Astrocyte of the cerebellum (primary cell): ENCODE results near the gene AOPEP.

ENCODE experiments used
- DNase-seq: peaks from one replicate; pipeline ENCODE4 v3.0.0-alpha.2; 2011; ENCODE audit warnings: low read depth
- H3K4me3 ChIP-seq: 2 replicates; pipeline ENCODE4 v1.5.1; 2011; ENCODE audit warnings: mild to moderate bottlenecking, low read depth, low read length, moderate library complexity
- in situ Hi-C: cut with HindIII; loops from 2 replicates; pipeline ENCODE4 v1.10.0; 2017; ENCODE audit warnings: low sequenced_read_pairs
- TF ChIP-seq, protein P1 (sequence below): IDR thresholded peaks from 2 replicates; pipeline ENCODE4 v1.5.1; 2012; ENCODE audit warnings: low read length, low read depth, moderate library complexity, mild to moderate bottlenecking; ENCODE audit errors: missing control alignments

AOPEP gene

DNA sequence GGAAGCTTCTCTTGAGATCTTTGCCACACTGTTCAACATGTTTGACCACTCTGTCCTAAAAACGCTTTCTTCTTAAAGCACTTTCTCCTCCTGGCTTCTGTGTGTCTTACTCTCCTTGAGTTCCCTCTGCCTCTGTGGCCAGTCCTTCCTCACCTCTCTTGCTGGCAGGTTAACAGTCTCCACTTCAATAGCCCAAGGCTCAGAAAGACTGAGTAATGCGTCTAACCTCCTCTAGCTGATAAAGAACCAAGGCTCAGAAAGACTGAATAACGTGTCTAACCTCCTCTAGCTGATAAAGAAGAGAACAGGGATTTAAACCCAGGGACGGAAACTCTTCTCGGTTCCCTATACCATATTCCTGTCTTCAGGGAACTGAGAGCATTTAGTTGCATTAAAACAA lies 205.2 kb downstream of the AOPEP start:
- no peak overlapping the region for H3K4me3 ChIP-seq
- DNase-seq, result no peak
- in situ Hi-C loops, result no loop called here
- TF ChIP-seq, protein P1, sequence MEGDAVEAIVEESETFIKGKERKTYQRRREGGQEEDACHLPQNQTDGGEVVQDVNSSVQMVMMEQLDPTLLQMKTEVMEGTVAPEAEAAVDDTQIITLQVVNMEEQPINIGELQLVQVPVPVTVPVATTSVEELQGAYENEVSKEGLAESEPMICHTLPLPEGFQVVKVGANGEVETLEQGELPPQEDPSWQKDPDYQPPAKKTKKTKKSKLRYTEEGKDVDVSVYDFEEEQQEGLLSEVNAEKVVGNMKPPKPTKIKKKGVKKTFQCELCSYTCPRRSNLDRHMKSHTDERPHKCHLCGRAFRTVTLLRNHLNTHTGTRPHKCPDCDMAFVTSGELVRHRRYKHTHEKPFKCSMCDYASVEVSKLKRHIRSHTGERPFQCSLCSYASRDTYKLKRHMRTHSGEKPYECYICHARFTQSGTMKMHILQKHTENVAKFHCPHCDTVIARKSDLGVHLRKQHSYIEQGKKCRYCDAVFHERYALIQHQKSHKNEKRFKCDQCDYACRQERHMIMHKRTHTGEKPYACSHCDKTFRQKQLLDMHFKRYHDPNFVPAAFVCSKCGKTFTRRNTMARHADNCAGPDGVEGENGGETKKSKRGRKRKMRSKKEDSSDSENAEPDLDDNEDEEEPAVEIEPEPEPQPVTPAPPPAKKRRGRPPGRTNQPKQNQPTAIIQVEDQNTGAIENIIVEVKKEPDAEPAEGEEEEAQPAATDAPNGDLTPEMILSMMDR, result no peak

DNA sequence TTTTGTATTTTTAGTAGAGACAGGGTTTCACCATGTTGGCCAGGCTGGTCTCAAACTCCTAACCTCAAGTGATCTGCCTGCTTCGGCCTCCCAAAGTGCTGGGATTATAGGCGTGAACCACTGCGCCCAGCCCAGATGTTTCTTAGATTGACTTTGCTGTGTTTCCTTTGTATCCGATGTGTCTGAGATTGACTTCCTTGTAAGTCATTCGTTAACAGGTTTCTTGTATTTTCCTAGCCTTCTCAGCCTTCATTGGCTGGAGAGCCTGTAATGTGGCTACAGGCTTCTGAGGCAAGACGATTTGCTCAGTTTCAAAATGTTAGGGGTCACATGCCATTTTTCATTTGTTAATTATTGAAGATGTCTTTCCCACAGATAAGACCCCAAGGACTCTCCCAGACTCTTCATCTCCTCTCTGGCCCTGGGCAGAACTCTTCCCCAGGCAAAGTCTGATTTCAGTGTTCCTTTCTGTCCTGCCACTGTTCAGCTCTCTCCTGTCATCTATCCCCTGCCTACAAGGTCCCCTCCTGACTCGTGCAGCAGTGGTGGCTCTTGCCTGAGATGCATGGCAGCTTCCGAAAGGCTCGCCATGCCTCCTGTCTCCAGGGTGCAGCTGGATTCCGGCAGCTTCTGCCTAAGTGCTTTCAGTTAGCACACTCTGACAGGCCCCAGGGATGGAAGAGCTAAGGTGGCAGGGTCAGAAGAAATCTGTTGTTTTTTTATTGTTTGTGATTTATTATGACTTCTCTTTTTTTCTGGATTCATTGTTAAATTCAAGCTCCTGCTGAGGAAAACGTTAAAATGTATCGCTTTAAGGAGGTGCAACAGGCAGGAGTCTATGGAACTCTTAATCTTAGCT lies 206.4 kb downstream of the AOPEP start:
- DNase-seq, result no peak
- no peak overlapping the region for H3K4me3 ChIP-seq
- TF ChIP-seq, protein P1, result no peak
- in situ Hi-C loops, result no loop called here

DNA sequence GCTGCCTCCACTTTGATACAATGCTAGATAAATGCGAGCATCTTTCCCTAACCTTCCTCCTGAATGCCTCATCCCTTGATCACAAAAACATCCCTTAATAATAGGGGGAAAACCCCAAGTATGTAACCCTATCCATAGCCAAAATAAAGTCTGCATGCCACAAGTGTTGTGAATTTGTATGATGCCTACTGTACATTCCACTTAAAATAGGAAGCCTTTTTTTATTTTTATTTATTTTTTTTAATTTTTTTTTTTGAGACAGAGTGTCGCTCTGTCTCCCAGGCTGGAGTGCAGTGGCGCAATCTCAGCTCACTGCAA lies 207.0 kb downstream of the AOPEP start:
- DNase-seq, result no peak
- H3K4me3 ChIP-seq, result no peak overlapping the region
- TF ChIP-seq, protein P1, result no peak
- in situ Hi-C loops, result no loop called here

DNA sequence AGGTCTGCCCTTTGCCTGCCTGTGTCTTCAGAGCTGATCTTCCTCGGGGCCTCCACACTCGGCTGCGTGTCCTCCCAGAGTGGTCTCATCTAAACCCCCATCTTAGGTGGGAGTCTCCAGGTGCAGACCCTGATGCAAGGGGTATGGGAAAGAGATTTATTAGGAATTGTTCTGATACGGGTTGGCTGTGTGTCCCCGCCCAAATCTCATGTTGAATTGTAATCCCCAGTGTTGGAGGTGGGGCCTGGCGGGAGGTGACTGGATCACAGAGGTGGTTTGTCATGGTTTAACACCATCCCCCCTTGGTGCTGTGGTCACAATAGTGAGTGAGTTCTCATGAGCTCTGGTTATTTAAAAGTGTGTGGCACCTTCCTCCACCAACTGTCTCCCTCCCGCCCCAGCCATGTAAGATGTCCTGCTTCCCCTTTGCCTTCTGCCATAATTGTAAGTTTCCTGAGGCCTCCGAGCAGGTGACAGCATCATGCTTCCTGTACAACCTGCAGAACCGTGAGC lies 208.4 kb downstream of the AOPEP start:
- no peak overlapping the region for H3K4me3 ChIP-seq
- in situ Hi-C loops, result no loop called here
- no peak for DNase-seq
- TF ChIP-seq, protein P1, result no peak

DNA sequence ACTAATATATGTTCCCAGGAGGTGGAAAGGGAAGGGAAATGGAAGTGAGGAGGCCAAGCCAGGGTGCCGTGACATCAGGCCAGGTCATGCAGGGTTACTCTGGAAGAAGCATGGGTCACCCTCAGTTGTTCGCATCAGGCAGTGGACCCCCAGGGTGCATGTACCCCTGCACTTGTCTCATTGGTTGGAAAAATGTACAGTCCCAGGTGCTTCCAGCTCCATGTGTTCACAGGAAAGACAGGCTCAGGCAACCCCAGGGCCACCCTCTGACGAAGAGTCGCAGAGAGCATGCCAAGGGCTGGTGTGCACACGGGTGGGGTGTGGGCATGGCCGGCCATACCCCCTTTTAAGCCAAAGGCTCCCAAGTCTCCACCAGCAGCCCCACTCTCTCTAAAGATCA lies 208.9 kb downstream of the AOPEP start:
- in situ Hi-C loops, result no loop called here
- H3K4me3 ChIP-seq, result no peak overlapping the region
- TF ChIP-seq, protein P1, result no peak
- DNase-seq, result no peak

DNA sequence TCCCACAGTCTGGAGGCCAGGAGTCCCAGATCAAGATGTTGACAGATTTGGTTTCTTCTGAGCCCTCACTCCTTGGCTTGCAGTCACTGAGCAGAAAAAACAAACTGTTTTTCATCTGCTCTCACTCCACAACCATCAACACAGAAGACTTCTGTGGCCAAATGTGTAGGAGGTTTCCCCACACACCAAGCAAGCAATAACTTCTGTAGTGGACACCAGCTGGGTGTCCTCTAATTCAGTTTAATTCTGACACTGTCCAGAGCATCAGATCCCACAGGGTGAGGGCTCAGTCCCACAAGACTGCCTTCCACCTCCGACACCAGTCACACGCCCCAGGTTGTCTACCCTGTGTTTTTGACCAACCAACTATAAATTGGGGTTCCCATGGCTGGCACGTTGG lies 209.9 kb downstream of the AOPEP start:
- DNase-seq, result no peak
- no peak overlapping the region for H3K4me3 ChIP-seq
- TF ChIP-seq, protein P1, result no peak
- in situ Hi-C loops, result no loop called here
